ENCODE data around the gene PNRC1.
"Not testable (repeated sequence)": the region's sequence is repeated elsewhere in the genome, so short reads cannot be mapped to it uniquely, and the experiment has no call there.

The PNRC1 gene

GRCh38 chr6:89063881-89064280 is 16.7 kb upstream of the PNRC1 start:
- DNase-seq: no peak

DNA sequence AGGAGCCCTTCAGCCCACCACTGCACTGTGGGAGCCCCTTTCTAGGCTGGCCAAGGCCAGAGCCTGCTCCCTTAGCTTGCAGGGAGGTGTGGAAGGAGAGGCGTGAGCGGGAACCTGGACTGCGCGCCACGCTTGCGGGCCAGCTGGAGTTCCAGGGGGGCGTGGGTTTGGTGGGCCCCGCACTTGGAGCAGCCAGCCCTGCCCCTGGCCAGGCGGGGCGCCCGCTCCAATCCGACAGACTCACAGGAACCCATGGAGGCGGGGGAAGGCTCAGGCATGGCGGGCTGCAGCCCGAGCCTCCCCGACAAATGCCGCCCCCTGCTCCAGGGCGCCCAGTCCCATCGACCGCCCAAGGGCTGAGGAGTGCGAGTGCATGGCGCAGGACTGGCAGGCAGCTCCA is 15.6 kb upstream of the PNRC1 start:
- not testable (repeated sequence) for DNase-seq

DNA sequence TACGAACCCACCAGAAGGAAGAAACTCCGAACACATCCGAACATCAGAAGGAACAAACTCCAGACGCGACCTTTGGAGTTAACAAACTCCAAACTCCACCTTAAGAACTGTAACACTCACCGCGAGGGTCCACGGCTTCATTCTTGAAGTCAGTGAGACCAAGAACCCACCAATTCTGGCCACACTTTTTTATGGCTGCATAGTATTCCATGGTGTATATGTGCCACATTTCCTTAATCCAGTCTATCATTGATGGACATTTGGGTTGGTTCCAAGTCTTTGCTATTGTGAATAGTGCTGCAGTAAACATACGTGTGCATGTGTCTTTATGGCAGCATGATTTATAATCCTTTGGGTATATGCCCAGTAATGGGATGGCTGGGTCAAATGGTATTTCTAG is 14.4 kb upstream of the PNRC1 start:
- DNase-seq: not testable (repeated sequence)

DNA sequence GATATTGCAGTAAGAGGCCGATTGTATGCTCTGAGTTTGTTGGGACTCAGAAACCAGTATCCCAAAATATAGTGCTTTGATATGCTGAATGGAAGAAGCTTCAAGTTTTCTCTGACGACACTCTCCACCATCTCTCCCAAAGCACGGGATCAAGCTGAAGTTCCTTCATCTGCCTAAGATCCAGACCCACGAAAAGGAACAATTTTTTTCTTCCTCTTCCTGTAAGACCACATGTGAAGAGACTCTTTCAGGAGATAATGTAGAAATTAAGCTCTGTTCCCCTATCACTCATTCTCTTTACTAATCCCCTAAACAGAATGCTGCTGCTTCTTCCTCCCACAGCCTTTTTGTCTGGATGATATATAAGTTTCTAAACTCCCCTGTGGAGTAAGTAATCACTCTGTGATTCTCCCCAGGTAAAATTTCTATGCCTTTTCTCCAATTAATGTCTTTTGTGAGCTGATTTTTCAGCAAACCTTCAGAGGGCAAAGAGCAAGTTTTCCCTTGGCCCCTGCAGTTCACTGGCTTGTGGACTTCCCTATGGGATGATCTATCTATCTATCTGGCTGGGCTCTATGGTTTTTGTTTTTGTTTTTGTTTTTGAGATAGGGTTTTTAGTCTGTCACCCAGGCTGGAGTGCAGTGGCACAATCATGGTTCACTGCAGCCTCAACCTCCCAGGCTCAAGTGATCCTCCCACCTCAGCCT is 13.5 kb upstream of the PNRC1 start:
- no peak for DNase-seq

DNA sequence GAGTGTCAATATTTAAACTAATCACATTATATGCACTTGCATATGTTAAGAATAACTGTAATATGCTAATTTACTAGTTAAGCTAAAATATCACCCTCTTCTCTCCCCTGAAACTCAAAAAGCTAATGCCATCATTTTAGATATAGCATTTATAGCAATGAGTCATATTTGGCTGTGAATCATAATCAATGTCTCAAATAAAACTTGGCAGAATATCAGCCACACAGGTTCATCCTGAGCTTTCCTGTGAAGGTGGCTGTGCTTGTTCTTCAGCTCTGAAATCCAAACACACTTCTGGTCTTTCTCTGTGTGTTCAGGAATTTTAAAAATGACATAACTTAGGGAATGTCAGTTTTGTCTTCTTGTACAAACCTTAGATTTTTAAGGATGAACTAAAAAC is 12.8 kb upstream of the PNRC1 start:
- DNase-seq: no peak

DNA sequence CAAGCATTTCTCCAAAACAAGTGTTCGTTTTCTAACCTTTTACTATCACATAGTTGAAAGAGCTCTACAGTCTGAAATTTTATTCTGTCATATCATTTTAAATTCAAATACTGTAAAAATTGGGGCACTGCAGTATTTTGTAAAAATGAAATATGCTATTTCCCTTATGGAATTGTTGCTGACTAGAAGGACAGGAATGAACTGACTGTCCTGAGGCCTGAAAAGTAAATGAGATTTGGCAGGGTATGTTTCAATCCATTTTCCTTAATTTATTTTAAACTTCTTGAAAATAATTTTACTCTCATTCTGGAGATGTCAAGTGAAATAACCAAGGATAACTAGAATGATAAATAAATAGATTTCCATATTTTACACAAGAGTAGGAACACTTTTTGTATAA is 11.9 kb upstream of the PNRC1 start:
- no peak for DNase-seq

- no peak for DNase-seq
These were observed 10.9 kb upstream of the PNRC1 start for GRCh38 chr6:89069536-89070163.

DNA sequence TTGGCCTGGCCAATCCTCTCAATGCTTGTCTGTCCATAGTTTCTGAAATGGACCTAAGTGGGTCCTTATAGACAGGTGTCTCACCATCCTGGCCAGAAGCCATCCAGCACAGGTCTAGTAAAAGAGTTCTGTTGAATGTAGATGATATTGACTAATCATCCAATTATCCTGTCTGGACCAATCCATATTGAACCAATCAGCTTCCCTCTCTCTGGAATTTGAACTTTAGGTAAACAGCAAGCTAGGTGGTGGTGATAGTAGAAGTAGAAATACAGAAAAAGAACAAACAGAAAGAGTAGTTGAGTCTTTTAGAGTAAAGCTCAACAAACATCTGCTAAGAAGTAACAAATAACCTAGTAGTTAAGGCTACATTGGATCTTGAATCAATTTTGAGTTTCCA is 9.5 kb upstream of the PNRC1 start:
- DNase-seq: peak; percentile 93

- DNase-seq: no peak
These were observed 7.4 kb upstream of the PNRC1 start for GRCh38 chr6:89073014-89073620.

DNA sequence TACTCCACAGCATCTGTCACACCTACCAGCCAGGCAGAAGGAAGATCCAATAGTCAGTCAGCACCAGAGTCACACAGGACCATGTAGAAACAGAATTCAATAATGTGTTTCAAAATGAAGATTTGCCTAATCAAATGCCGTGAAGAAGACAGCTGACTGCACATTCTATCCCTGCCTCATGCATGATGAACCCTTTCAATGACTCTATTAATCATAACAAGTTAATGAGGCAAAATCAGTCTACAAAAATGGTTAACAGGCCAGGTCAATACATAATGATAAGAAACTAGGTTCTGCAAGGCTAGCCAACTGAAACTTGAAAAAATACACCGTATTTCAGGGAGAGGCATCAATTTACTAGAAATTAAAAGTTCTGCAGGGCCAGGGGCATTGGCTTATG is 6.7 kb upstream of the PNRC1 start:
- DNase-seq: no peak

GRCh38 chr6:89079511-89080234 is 878 bp upstream of the PNRC1 start:
- DNase-seq: no peak

GRCh38 chr6:89081129-89081422 is 525 bp downstream of the PNRC1 start:
- peak; percentile 58 for DNase-seq

- DNase-seq: peak; percentile 99
These were observed 1.1 kb downstream of the PNRC1 start for GRCh38 chr6:89081423-89082322.

- DNase-seq: no peak
These were observed 1.9 kb downstream of the PNRC1 start for GRCh38 chr6:89082486-89082891.

GRCh38 chr6:89084542-89084941 is 4.0 kb downstream of the PNRC1 start:
- DNase-seq: no peak

GRCh38 chr6:89084954-89085353 is 4.4 kb downstream of the PNRC1 start:
- DNase-seq: no peak

DNA sequence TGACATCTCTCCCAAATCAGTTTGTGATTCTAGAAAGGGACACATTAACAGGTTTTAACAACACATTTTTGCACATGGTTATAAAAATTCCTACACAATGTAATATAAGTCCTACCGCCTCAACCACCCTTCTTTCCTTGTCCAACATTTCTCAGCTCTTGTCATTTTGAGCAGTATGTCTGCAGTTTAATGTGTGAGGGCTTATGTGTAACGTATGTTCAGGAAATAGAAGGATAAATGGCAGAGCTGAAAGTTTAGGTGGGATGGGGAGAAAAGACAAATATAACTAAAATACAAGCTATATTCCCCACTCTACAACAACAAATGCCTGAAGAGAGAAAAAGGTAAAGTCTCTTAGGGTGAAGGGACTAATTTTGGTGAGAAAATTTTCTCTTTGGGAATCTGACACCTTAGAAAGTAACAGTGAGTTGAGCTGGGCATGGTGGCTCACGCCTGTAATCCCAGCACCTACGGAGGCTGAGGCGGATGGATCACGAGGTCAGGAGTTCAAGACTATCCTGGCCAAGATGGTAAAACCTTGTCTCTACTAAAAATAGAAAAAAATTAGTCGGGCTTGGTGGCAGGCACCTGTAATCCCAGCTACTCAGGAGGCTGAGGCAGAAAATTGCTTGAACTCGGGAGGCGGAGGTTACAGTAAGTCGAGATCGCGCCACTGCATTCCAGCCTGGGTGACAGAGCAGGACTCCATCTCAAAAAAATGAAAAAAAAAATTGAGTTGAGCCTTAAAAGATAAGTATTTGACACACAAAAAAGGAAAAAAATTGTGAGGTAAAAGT is 5.1 kb downstream of the PNRC1 start:
- DNase-seq: no peak

DNA sequence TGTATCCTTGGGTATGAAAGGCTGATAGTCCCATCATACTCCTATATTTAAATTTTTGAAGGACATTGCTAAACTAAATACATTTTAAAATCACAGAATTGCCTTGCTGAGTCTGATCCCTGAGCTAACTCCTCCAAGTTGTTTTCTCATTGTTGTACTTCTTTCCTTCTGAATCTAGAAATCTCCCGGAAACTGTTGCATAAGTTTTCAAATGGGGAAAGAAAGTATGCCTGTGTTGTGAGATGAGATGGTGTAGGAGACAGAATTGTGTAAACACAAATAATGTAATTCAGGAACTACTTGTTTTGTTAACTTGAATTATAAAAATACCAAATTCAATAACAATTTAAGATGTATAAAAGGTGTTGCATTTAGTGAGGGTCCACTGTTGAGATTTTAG is 7.3 kb downstream of the PNRC1 start:
- no peak for DNase-seq

DNA sequence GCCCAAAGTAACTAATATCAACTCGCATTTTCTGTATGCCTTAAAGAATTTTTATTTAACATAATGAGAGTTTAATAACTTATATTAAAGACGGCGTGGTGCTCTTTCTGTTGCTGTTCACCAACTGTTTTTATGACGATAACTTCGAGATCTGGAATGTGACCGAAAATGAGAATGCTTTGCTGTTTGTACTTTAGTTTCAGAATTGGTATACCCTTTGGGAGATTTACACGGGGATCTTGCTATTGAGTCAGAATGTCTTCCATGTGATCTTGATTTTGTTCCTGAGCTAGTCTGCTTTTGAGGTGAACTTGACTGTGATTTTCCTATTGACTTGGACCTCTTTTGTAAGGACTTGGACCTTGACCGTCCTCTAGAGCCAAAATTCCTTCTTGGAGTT is 17.9 kb downstream of the PNRC1 start:
- DNase-seq: no peak

DNA sequence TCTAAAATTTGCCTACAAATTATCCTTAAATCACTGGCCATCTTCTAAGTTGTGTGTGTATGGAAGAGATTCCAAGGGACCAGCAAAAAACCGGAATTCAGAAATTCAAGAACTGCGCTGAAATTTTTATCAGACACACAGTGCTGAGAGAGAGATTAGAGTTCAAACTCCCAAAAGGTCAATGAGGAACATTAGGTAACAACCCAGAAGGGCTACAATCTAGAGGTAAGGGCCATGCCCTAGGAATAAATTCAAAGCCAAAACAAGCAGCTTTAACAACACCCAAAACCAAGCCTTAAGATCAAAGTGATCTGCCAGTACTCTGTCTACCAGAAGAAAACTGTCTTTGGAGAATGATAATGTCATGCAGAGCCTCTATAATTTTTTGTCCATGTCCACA is 19.6 kb downstream of the PNRC1 start:
- DNase-seq: no peak

DNA sequence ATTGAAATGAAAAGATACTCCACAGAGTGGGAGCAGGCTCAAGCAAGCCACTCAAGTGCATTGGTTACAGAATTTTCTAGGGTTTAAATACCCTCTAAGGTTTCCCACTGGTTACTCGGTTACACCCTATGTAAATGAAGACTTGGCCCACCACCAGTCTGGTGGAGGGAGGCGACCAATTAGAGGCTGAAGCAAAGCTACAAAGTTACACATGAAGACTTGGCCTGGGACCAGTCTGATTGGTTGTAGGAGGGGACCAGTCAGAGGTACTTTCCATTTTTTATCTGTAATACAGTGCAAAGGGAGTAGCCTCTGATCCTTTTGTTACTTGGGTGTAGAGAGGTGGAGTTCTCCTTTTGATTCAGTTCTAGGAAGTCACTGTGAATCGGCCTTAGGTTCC is 29.7 kb downstream of the PNRC1 start:
- no peak for DNase-seq

- no peak for DNase-seq
These were observed 31.4 kb downstream of the PNRC1 start for GRCh38 chr6:89111933-89112332.
